Measurements from ENCODE around the gene MRPL12. TPM values are rescaled to one million over a fixed set of nuclear protein-coding genes. Genes with fewer than 3 reads are reported as not detected.

Gene MRPL12
- 39.1 and 72.5 TPM in 2 replicates for total RNA-seq (2016; rRNA removed; fragmentation: Illumina TruSeq; extraction: Trizol)
- total RNA-seq (2016; cell fraction: cytosol; rRNA removed; fragmentation: Illumina TruSeq; extraction: Trizol; ENCODE audit: low read depth), result 76.8 and 84.3 TPM in 2 replicates
- 47.2 and 70.7 TPM in 2 replicates for total RNA-seq (2016; cell fraction: insoluble cytoplasmic fraction; rRNA removed; fragmentation: Illumina TruSeq; extraction: Trizol)
- total RNA-seq (2016; cell fraction: membrane; rRNA removed; fragmentation: Illumina TruSeq; extraction: Trizol), result 95.6 and 107 TPM in 2 replicates
- 26.8 and 29.8 TPM in 2 replicates for total RNA-seq (2016; cell fraction: nucleus; rRNA removed; fragmentation: Illumina TruSeq; extraction: Trizol)
- polyA plus RNA-seq (2011; rRNA removed), result 94.1 and 112 TPM in 2 replicates
- polyA plus RNA-seq (2011; cell fraction: cytosol; rRNA removed), result 137 and 215 TPM in 2 replicates
- polyA plus RNA-seq (2011; cell fraction: nucleus; rRNA removed), result 94.6 and 96.1 TPM in 2 replicates
- polyA plus RNA-seq (2012), result 83.0 and 86.6 TPM in 2 replicates
- polyA plus RNA-seq (2016; cell fraction: cytosol; fragmentation: Illumina TruSeq; extraction: Trizol; ENCODE audit: low read depth), result 367 and 487 TPM in 2 replicates
- 281 and 289 TPM in 2 replicates for polyA plus RNA-seq (2016; cell fraction: insoluble cytoplasmic fraction; fragmentation: Illumina TruSeq; extraction: Trizol; ENCODE audit: low read depth)
- 273 and 345 TPM in 2 replicates for polyA plus RNA-seq (2016; cell fraction: membrane; fragmentation: Illumina TruSeq; extraction: Trizol; ENCODE audit: low read depth)
- 148 and 167 TPM in 2 replicates for polyA plus RNA-seq (2016; cell fraction: nucleus; fragmentation: Illumina TruSeq; extraction: Trizol; ENCODE audit: insufficient read depth, low read depth)
- 58.6 and 62.0 TPM in 2 replicates for polyA minus RNA-seq (2011; rRNA and poly(A)+ RNA removed; ENCODE audit: low replicate concordance)
- polyA minus RNA-seq (2011; cell fraction: cytosol; rRNA and poly(A)+ RNA removed), result 34.6 and 36.8 TPM in 2 replicates
- 24.0 and 29.4 TPM in 2 replicates for polyA minus RNA-seq (2011; cell fraction: nucleus; rRNA and poly(A)+ RNA removed)
- Bru-seq, nascent RNA, result percentile 96 among the genes with signal in this experiment
- BruChase-seq, experiment 1, labeled RNA remaining after a 6-hour chase, result percentile 98 among the genes with signal in this experiment
- percentile 98 among the genes with signal in this experiment for BruChase-seq, experiment 2, labeled RNA remaining after a 2-hour chase
- long read RNA-seq, experiment 1, transcript MRPL12-201 (5 exons, 1,028 nt), result major isoform, 327 of 349 reads
- long read RNA-seq, experiment 1, partial matches to known transcripts, result 13 of 349 reads
- long read RNA-seq, experiment 1, other reads (novel, unspliced or antisense), result 9 of 349 reads
- long read RNA-seq, experiment 2, transcript MRPL12-201 (5 exons, 1,028 nt), result major isoform, 389 of 460 reads
- long read RNA-seq, experiment 2, partial matches to known transcripts, result 42 of 460 reads
- long read RNA-seq, experiment 2, other reads (novel, unspliced or antisense), result 29 of 460 reads

GRCh38 chr17:81702934-81703746 lies at the start of gene MRPL12:
MRPL12 (plus strand) TSS chr17:81703367; CDS start chr17:81703502, 135 bp downstream.
- H3K79me2 ChIP-seq (ENCODE audit: insufficient read depth, low read length), result peaks cover 58% of the 10 kb centered on the region
- no peak within 1 kb of the TSS for H2AFZ ChIP-seq (ENCODE audit: low read length)
- POLR2A ChIA-PET, result interaction anchor here (0.7 to 4.9 kb wide), 26 partner anchors 9 to 399 kb away, joined by 3 to 143 read pairs (median 4); partner anchors contain the start of genes ACTG1, ARL16, CCDC137 and CENPX
- in situ Hi-C loops (cut with HindIII; ENCODE audit: extremely low pct_ligation_motif_present, low pct_unique_long_range_greater_than_20kb), result no loop called here
- H3K4me3 ChIP-seq (replicated peaks in 1 of 3; ENCODE audit: insufficient read depth in 1 of 3, low read depth in 2 of 3, low read length in 3 of 3), result peak within 1 kb of the TSS; percentile 92 to 93 (median 92)
- WGBS (ENCODE audit: low lambda C conversion rate), result 0% methylated on average over 44 of the region's 102 CpGs
- BruUV-seq (replicated peaks), result no TSS peak
- FAIRE-seq (peak; percentile 97), ATAC-seq (peak; percentile 82), DNase-seq (ENCODE audit: low spot score) (peak; percentile 91)
- H3K27ac ChIP-seq (ENCODE audit: extremely low read length, insufficient read depth, low read length), result peak within 1 kb of the TSS; percentile 93
- peak within 1 kb of the TSS; percentile 99 for H3K9ac ChIP-seq (ENCODE audit: insufficient read depth, low read depth, low read length)
- H4K20me1 ChIP-seq (ENCODE audit: insufficient read depth, low read length), result peaks cover 15% of the 10 kb centered on the region
- CTCF ChIA-PET (ENCODE audit: low intra/inter-chr PET ratio, low total read pairs), result no interaction called here
- peaks cover 33% of the 10 kb centered on the region for H3K4me1 ChIP-seq (ENCODE audit: insufficient read depth, low read length)
- no peaks in the 10 kb centered on the region for H3K9me3 ChIP-seq (ENCODE audit: low read length)
- intact Hi-C loops (cut with micrococcal nuclease; ENCODE audit: unreplicated experiment), result loop anchor here (1.0 to 5.0 kb wide), 2 partner anchors 9 to 36 kb away; partner anchors contain the start of genes CCDC137, OXLD1 and SLC25A10
- peak within 1 kb of the TSS; percentile 91 for H3K4me2 ChIP-seq (ENCODE audit: low read depth, low read length)
- peaks cover 28 to 54% of the 10 kb centered on the region in 2 experiments for H3K36me3 ChIP-seq (replicated peaks in 1 of 2; ENCODE audit: control insufficient read depth in 1 of 2, insufficient read depth in 2 of 2, low read length in 2 of 2)
- H3K27me3 ChIP-seq (ENCODE audit: control insufficient read depth in 1 of 2, insufficient read depth in 2 of 2, low read length in 2 of 2), result no peaks in the 10 kb centered on the region; a peak in 1 of 5 replicates
- no peak; a peak in 1 of 4 replicates for TF ChIP-seq REST (IDR thresholded peaks at IDR 0.05; ENCODE audit: borderline replicate concordance in 1 of 2, low read depth in 1 of 2, low read length in 2 of 2)
- no peak for TF ChIP-seq ZNF713 (CRISPR knock-in tag; IDR thresholded peaks at IDR 0.05)
- TF ChIP-seq PAWR (CRISPR knock-in tag; IDR thresholded peaks at IDR 0.05; ENCODE audit: borderline replicate concordance), result no peak
- peak; percentile 74 for TF ChIP-seq ZNF891 (CRISPR knock-in tag; IDR thresholded peaks at IDR 0.05)
- peak; percentile 81; the same call in 1 of the 2 replicates for TF ChIP-seq ZNF782 (CRISPR knock-in tag; IDR thresholded peaks at IDR 0.05; ENCODE audit: borderline replicate concordance)
- TF ChIP-seq SRSF9 (IDR thresholded peaks at IDR 0.05; ENCODE audit: borderline replicate concordance, insufficient read depth, low read depth, low read length, poor library complexity, severe bottlenecking), result no peak
- TF ChIP-seq ZNF136 (CRISPR knock-in tag; IDR thresholded peaks at IDR 0.05; ENCODE audit: low read depth), result no peak; the same call in 1 of the 2 replicates
- no peak for TF ChIP-seq FOXK2 (IDR thresholded peaks at IDR 0.05)
- TF ChIP-seq JARID2 (CRISPR knock-in tag; IDR thresholded peaks at IDR 0.05; ENCODE audit: insufficient replicate concordance), result peak; percentile 87
- TF ChIP-seq ZSCAN30 (CRISPR knock-in tag; IDR thresholded peaks at IDR 0.05), result 0 out of 2 replicates have a peak, but pooled peaks have one; percentile 57
- no peak for TF ChIP-seq SNRNP70 (IDR thresholded peaks at IDR 0.05; ENCODE audit: low read depth, low read length)
- peak; percentile 98 for TF ChIP-seq KAT7 (CRISPR knock-in tag; IDR thresholded peaks at IDR 0.05; ENCODE audit: borderline replicate concordance)

Data from HepG2 (cell line).